GM21367 (cell line): Measurements from ENCODE around the gene MTCL1.

Experiments
- ATAC-seq: cut with Tn5 transposase; IDR thresholded peaks from one replicate; pipeline ENCODE4 v1.9.1; 2021; ENCODE audit not compliant: unreplicated experiment

The MTCL1 gene

DNA sequence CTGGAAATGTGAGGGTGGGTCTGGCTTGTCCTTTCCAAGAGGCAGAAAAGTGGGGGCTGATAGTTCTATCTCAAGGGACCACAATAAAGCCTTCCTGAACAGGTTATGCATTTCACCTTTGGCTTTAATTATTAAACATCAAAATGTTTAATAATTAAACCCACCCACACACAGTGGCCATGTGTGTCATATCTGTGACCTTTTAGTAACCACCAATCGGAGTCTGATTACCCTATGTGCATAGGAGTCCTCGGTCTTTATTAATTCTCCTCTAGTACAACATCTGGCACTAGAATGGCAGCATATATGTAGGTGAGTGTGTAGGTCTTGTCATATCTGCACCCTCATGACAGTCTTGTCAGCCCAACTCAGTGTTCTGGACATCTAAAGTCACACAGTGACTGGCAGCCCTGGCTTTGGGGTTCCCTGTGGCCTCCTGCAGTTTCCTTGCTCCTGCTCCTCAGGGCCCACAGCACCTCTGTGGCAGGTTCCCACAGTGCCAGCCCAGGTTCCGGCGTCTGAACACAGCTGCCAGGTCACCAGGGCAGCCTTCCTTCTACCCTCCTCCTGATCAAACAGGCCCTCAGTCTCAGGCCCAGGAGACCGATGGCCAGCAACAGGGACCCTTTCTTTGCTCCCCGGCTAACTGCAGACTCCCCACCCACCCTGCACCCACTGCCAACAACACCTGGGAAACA lies 100.9 kb downstream of the MTCL1 start:
- no peak for ATAC-seq

DNA sequence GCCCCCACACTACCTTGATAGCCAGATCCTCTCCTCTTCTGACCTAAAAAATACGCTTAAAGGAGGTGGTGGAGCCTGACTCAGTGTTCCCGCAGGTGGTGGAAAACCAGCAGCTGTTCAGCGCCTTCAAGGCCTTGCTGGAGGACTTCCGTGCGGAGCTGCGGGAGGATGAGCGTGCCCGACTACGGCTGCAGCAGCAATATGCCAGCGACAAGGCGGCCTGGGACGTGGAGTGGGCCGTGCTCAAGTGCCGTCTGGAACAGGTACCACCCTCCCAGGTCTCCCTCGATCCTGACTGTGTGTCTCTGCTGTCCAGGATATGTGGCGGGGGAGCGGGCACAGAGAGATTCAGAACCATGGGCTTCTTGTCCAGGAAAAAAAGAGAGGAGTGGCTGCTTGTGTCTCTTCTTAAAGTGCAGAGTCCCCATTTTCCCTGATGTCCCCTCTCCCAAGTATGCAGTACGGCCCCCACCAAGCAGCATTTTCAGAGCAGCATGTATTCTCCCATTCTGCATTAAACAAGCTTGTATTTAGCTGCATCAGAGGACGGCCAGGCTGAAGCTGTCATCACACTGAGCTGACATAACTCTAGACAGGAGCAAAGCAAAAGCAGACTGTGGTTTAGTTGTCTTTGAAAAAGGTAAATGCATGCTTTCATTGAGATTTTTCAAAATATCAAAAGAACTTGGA lies 101.6 kb downstream of the MTCL1 start:
- ATAC-seq: no peak

DNA sequence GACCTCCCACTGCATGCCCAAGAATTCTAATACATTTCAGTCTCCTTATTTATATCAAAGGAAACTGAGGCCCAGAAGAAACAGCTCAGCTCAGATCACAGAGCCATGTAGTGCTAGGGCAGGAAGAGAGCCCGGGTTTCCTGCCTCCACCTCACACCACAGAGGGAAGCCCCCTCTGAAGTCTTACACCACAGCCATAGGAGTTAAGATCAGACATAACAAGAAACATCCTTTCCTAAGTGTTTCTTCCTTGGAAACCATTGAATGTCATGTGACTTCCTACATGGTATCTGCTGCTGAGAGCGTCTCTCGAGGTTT lies 102.1 kb downstream of the MTCL1 start:
- no peak for ATAC-seq

DNA sequence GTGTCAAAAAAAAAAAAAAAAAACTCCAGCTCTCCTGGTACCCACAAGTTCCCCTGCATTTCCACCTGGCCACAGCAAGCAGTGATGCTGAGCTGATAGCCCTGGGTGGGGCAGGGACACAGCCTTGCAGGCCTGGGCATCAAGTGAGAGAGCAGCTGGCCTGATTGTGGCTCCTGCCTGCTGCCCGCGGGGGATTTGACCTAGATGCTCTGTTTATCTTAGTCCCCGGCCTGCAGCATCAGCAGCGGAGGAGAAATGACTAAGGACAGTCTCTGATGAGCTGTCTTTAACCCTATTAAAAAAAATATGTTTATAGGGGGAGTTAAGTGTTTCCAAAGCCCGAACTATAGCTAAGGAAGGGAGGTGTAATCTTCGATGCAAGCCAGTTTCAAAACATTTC lies 102.6 kb downstream of the MTCL1 start:
- no peak for ATAC-seq

DNA sequence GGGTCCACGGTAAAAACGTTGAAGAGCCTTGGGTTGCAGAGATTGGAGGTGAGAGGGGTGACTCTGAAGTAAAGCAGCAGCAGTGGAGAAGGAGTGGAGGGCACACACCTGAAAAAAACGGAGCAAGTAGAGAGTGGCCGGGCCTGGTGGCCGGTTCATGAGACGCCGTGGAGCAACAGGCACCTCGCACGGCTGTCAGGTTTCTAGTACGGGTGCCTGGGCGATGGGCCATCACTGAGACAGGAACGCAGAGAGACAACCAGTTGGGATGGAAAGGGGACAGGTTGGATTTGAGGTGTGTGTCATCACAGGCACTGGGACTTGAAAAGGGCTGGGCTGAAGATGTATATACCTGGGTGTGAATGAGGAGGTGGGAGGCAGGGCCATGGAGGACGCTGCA lies 104.2 kb downstream of the MTCL1 start:
- no peak for ATAC-seq

DNA sequence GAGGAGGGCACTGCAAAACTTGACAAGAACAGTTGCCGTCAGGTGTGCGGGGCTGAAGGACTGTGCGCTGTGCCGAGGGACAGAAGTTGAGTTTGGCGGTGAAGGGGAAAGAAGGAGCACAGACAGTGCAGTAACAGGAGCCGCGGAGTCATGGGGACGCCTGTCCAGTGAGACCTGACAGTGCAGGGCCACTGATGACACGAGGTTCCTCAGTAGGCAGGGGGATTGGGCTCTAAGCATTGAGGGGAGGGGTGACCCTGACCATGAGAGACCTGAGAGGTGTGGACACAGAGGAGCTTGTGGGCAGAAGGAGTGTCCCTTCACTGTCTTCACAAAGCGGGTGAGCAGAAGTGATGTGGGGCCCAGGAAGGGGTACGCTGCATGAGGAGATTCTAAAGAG lies 104.8 kb downstream of the MTCL1 start:
- no peak for ATAC-seq

DNA sequence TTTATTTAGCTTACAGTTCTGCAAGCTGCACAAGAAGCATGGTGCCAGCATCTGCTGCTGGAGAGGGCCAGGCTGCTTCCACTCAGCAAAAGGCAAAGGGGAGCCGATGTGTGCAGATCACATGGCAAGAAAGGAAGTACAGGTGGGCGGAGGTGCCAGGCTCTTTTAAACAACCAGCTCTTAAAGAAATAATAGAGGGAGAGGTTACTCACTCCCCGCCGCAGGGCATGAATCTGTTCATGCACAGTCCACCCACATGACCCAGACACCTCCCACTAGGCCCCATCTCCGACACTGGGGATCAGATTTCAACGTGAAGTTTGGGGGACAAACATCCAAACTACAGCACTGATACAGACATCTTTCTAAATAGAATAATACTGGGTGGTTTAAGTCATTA lies 105.8 kb downstream of the MTCL1 start:
- ATAC-seq: no peak

DNA sequence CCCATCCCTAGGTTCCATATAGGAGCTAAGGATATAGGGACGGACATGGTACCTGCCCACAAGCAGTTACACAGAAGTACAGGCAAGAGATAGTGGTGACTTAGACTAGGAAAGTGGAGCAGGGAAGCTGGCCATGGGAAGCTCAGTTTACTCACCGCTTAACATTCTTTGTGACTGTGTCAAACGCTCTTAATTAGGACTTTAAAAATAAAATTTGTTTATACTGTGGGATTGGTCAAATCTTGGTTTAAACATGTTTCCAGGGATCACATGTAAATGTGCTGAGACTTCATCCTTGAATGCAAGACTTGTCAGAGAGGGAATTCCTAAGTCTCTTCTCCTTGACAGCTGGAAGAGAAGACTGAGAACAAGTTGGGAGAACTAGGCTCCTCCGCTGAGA lies 107.3 kb downstream of the MTCL1 start:
- ATAC-seq: no peak

DNA sequence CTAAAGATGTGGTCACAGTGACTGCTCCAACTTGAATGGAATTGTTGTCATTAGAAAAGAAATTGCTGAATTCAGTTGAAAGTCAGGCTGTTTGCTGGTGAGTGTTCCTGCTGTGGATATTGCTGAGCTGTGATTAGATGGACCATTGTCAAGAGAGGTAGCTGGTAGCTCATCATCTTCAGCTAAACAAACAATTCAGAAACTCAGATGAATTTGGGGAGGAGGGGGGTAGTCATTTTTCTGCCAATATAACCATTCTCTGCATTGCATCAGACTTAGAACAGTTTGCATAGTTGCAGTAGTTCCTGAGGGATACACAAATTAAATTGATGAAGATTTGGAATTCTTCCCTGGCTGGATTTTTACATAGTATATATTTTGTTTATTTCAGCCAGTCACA lies 108.3 kb downstream of the MTCL1 start:
- no peak for ATAC-seq

DNA sequence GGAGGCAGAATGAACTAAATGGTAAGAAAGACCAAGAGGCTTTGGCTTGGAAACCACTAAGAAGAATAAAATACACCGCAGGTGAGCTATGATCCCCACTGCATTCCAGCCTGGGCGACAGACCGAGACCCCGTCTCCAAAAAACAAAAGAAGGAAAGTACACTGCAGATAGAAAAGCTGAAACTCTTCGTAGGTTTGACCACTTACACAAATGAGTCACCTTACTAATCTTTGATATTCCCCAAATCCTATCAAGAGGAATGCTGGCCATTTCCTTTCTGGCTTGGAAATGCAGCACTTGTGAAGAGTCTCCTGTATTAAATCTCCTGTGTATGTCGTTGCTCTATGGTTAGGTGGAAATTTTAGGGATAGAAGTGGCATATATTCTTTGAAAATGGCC lies 108.8 kb downstream of the MTCL1 start:
- ATAC-seq: no peak

DNA sequence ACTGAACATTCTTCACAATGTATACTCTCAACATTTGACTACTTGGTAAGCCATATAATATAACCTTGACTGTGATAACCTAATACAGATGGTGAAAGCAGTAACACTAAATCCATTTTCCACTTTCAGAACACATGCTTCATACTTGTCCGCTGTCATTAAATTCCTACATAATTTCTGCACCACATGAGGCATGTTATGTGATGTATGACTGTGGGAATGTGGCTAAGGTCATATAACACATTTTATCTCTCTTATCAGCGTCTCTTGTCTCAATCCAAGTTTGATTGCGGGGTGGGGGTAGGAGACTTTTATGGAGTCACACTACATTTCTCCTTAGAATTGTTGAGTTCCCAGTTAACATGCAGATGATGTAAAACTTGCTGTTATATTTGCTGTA lies 110.9 kb downstream of the MTCL1 start:
- no peak for ATAC-seq

DNA sequence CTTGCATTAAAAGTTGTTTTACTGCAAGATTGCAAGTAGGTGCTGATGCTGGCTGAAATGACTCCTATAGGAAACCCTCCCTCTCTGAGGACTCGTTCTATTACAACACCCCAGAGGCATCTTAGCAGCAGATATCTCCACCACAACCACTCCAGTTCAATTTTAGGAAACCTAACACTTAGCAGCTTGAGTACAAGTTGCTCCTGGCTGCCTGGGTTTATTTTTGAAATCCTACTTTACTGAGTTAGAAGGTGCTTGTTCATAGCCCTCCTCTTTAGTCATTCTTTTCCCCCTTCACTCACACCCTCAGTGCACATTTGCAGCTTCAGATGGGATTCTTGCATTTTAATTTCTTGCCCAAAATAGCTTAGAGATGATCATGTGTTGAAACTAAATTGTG lies 111.5 kb downstream of the MTCL1 start:
- ATAC-seq: no peak

DNA sequence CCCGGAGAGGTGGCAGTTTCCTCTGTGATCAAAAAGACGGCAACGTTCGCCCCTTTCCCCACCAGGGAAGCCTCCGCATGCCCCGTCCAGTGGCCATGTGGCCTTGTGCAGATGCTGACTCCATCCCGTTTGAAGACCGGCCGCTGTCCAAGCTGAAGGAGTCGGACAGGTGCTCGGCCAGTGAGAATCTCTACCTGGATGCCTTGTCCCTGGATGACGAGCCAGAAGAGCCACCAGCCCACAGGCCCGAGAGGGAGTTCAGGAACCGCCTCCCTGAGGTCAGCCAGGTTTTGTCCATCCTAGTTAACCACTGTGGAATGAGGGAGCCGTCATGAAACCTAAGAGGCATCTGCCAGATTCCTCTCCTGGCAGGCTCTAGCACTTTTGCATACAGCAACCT lies 113.6 kb downstream of the MTCL1 start:
- no peak for ATAC-seq

DNA sequence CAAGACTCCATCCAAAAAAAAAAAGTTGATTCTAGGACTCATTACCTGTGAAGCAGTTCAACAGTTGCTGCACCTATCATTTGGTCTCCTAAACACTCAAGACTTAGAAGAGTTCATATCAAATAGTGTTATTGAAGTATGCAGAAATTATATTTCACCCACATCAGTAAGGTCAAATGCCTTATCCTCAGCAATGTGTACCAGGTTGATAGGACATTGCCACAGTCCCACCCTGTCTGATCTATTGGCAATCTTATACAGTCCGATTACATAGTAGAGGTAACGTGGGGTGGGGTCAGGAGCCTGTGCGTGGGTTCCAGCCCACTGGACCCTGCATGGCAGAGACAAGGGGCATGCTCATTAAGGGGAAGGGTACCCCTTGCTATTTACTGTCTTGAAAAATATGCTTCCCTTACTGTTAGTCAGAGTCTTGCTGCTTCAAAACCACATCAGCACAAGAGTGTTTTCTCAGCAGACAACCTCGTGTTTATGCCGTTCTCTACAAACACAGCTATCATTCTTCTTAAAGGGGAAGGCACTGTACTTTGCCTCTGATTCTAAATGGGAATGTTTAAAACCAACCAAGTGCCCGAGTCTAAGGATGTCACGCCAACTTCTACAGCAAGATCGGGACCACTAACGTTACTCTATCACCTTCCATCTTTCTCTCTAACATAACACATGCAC lies 115.2 kb downstream of the MTCL1 start:
- ATAC-seq: no peak

DNA sequence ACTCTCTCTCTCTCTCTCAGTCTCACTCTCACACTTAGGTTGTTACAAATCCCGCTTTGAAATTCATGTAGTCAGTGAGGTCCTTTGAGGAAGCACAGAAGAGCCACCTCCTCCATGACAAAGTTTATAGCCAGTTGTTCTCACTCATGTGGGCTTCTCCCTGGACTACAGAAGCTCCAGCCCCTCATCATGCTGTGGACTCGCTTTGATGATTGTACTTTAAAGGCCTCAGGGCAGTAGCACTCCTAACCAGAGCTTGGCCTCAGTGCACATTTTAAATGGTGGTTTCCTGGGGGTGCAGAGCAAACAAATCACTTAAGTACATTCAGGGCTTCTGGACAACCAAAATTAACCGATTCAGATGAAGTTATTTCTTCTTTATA lies 115.7 kb downstream of the MTCL1 start:
- ATAC-seq: no peak

DNA sequence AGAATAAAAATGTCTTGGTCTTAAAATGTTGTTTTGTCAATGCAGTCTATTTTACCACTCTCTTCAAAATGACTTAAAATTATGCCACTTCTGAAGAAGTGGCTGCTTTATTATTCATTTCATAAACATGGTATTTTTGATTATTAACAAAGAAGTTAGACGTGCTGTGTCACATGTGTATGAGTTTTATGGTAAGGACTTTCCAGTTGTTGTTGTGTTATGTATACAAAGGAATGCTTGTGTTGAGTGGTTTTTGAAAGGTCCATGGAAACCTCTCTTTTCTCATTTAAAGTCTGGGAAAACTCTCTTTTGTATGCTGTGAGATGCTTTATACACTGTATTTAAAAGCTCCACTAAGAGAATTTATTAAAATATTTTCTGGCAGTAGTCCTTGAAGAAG lies 116.2 kb downstream of the MTCL1 start:
- no peak for ATAC-seq

DNA sequence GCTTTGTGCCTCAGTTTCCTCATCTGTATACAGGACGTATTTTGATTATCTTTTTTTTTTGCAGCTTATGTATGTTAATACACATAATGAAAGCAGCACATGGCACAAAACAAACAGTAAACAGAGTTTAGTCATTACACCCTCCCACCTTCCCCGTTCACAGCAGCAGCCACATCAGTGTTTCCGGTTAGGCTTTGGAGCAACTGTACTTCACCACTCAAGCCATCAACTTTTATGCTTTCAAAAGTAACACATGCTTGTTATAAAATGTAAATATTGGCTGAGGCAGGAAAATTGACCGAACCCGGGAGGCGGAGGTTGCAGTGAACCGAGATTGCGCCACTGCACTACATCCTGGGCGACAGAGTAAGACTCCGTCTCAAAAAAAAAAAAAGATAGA lies 117.3 kb downstream of the MTCL1 start:
- ATAC-seq: no peak

DNA sequence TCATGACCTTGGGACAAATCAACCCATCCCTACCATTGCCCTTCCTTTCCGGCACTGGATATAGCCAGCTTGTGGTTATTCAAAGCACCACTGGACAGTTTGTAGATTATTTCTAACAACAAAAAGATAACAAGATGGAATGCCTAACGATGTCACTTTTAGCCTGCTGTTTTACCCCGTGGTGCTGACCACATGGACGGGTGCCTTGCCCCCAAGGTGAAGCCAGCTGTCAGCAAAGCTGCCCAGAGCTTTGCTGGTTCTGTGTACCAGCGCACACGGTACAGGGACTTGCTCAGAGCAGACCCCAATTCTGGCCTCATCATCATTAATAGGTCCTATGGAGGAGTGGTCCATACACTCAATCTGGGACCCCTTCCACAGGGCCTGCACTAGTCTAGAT lies 118.2 kb downstream of the MTCL1 start:
- no peak for ATAC-seq

DNA sequence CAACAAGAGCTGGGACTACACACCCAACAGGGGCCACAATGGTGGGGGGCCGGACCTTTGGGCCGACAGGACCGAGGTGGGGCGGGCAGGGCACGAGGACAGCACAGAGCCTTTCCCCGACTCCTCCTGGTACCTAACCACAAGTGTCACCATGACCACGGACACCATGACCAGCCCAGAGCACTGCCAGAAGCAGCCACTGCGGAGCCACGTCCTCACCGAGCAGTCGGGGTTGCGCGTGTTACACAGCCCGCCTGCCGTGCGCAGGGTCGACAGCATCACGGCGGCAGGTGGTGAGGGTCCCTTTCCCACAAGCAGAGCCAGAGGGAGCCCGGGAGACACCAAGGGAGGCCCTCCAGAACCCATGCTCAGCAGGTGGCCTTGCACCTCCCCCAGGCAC lies 119.5 kb downstream of the MTCL1 start:
- ATAC-seq: no peak

DNA sequence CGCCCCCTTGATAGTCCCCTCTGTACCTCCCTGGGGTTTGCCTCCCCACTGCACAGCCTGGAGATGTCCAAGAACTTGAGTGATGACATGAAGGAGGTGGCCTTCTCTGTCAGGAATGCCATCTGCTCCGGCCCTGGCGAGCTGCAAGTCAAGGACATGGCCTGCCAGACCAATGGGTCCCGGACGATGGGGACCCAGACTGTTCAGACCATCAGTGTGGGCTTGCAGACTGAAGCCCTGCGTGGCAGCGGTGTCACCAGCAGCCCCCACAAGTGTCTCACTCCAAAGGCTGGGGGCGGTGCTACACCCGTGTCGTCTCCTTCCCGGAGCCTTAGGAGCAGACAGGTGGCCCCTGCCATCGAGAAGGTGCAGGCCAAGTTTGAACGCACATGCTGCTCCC lies 119.9 kb downstream of the MTCL1 start:
- no peak for ATAC-seq

DNA sequence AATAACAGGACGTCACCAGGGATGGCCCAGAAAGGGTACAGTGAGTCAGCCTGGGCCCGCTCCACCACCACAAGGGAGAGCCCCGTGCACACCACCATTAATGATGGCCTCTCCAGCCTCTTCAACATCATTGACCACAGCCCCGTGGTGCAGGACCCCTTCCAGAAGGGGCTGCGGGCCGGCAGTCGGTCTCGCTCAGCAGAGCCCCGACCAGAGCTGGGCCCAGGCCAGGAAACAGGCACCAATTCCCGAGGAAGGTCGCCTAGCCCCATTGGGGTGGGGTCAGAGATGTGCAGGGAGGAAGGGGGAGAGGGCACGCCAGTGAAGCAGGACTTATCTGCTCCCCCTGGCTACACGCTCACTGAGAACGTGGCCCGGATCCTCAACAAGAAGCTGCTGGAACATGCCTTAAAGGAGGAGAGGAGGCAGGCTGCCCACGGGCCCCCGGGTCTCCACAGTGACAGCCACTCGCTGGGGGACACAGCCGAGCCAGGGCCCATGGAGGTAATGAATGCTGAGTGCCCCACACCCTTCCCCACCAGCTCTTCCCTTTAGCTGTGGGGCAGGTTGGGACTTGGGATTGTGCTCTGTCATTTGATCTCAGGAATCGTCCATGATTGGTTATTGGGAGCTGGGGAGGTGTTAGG lies 120.5 kb downstream of the MTCL1 start:
- ATAC-seq: no peak

DNA sequence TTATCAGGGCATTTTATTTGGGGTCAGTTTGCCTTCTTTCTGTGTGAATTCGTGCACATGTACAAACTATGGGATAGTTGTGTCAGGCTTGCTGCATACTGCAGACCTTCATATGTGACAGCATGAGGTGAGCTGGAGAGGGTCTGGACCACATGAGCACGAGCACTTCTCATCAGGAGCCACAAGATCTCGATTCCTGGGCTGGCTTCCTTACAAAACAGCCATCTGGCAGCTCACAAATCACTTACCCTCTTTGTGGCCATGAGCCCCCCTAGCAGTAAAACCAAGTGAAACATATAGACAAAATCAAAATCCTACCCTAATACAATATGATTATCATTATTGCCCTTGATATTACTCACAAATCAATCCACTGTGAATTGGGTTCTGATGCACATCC lies 121.2 kb downstream of the MTCL1 start:
- ATAC-seq: no peak
